HTR-8/SVneo (cell line): ENCODE results near the gene DCBLD1.
A peak's percentile ranks its signal among the peaks of the same experiment; 100 is the strongest.

Experiments
- DNase-seq: peaks from one replicate; pipeline ENCODE4 v3.0.0; 2011; ENCODE audit warnings: low spot score, mixed read lengths; ENCODE audit not compliant: insufficient read length
- FAIRE-seq: peaks from 2 replicates; lab custom pipeline; 2011; peaks lifted over from hg19 to GRCh38; lab: Jason Lieb, UNC

DCBLD1 gene

GRCh38 chr6:117550078-117550600 lies 67.7 kb downstream of the DCBLD1 start:
- DNase-seq, result no peak
- no peak for FAIRE-seq

GRCh38 chr6:117550618-117551242 lies 68.3 kb downstream of the DCBLD1 start:
- FAIRE-seq, result no peak
- no peak for DNase-seq

- DNase-seq (no peak), FAIRE-seq (no peak)
Measured at GRCh38 chr6:117552618-117553017, 70.1 kb downstream of the DCBLD1 start.

GRCh38 chr6:117553142-117553541 lies 70.7 kb downstream of the DCBLD1 start:
- DNase-seq (no peak), FAIRE-seq (no peak)

GRCh38 chr6:117555262-117555849 lies 72.9 kb downstream of the DCBLD1 start:
- no peak for DNase-seq

GRCh38 chr6:117555882-117556498 lies 73.5 kb downstream of the DCBLD1 start:
- DNase-seq (no peak), FAIRE-seq (no peak)

More at GRCh38 chr6:117555262-117555849, 72.9 kb downstream of the DCBLD1 start:
- no peak for FAIRE-seq

- FAIRE-seq, result no peak
- DNase-seq, result no peak
Measured at GRCh38 chr6:117557951-117558350, 75.5 kb downstream of the DCBLD1 start.

- peak; percentile 9 for FAIRE-seq
- no peak for DNase-seq
Measured at GRCh38 chr6:117558818-117559217, 76.3 kb downstream of the DCBLD1 start.

GRCh38 chr6:117559299-117559698 lies 76.8 kb downstream of the DCBLD1 start:
- FAIRE-seq (no peak), DNase-seq (no peak)

GRCh38 chr6:117561128-117561527 lies 78.7 kb downstream of the DCBLD1 start:
- no peak for FAIRE-seq
- no peak for DNase-seq

GRCh38 chr6:117564681-117565080 lies 82.2 kb downstream of the DCBLD1 start:
- DNase-seq (no peak), FAIRE-seq (no peak)

- no peak for FAIRE-seq
- DNase-seq, result no peak
Measured at GRCh38 chr6:117568247-117568646, 85.8 kb downstream of the DCBLD1 start.

- FAIRE-seq, result no peak
- DNase-seq, result no peak
Measured at GRCh38 chr6:117568831-117569410, 86.4 kb downstream of the DCBLD1 start.

GRCh38 chr6:117573006-117573680 lies 90.7 kb downstream of the DCBLD1 start:
- DNase-seq (no peak), FAIRE-seq (no peak)

- DNase-seq, result no peak
- FAIRE-seq, result no peak
Measured at GRCh38 chr6:117574198-117574597, 91.7 kb downstream of the DCBLD1 start.

- no peak for DNase-seq
- no peak for FAIRE-seq
Measured at GRCh38 chr6:117585647-117586046, 103.2 kb downstream of the DCBLD1 start.

GRCh38 chr6:117590447-117590846 lies 108.0 kb downstream of the DCBLD1 start:
- DNase-seq (no peak), FAIRE-seq (no peak)

GRCh38 chr6:117591405-117591804 lies 108.9 kb downstream of the DCBLD1 start:
- DNase-seq (no peak), FAIRE-seq (no peak)

- no peak for FAIRE-seq
- no peak for DNase-seq
Measured at GRCh38 chr6:117592983-117593759, 110.7 kb downstream of the DCBLD1 start.
